Right kidney (tissue), 1 donor: ENCODE measurements around the gene RIPOR3.
A peak's percentile ranks its signal among the peaks of the same experiment; 100 is the strongest.
"Not testable (repeated sequence)": the region's sequence is repeated elsewhere in the genome, so short reads cannot be mapped to it uniquely, and the experiment has no call there.

Source experiments
- DNase-seq: peaks from one replicate; pipeline ENCODE4 v3.0.0-alpha.2; 2016

Gene RIPOR3

GRCh38 chr20:50632236-50632635 is 59.1 kb downstream of the RIPOR3 start:
- DNase-seq = no peak

- no peak for DNase-seq
Observed at GRCh38 chr20:50630578-50631263, 60.6 kb downstream of the RIPOR3 start.

- DNase-seq = no peak
Observed at GRCh38 chr20:50629670-50630045, 61.7 kb downstream of the RIPOR3 start.

GRCh38 chr20:50628853-50629669 is 62.3 kb downstream of the RIPOR3 start:
- no peak for DNase-seq

- DNase-seq = peak; percentile 47
Observed at GRCh38 chr20:50628332-50628731, 63.0 kb downstream of the RIPOR3 start.

- DNase-seq = no peak
Observed at GRCh38 chr20:50627747-50628146, 63.6 kb downstream of the RIPOR3 start.

GRCh38 chr20:50625986-50626677 is 65.2 kb downstream of the RIPOR3 start:
- no peak for DNase-seq

GRCh38 chr20:50624351-50625016 is 66.9 kb downstream of the RIPOR3 start:
- DNase-seq = peak; percentile 43

GRCh38 chr20:50621068-50621665 is 70.2 kb downstream of the RIPOR3 start:
- no peak for DNase-seq

- not testable (repeated sequence) for DNase-seq
Observed at GRCh38 chr20:50620459-50620858, 70.9 kb downstream of the RIPOR3 start.

- no peak for DNase-seq
Observed at GRCh38 chr20:50618537-50618936, 72.8 kb downstream of the RIPOR3 start.

- DNase-seq = no peak
Observed at GRCh38 chr20:50617022-50617421, 74.3 kb downstream of the RIPOR3 start.

GRCh38 chr20:50615407-50615806 is 75.9 kb downstream of the RIPOR3 start:
- DNase-seq = no peak

GRCh38 chr20:50613438-50614169 is 77.7 kb downstream of the RIPOR3 start:
- no peak for DNase-seq

GRCh38 chr20:50611128-50611810 is 80.1 kb downstream of the RIPOR3 start:
- DNase-seq = no peak

- DNase-seq = no peak
Observed at GRCh38 chr20:50610212-50610718, 81.1 kb downstream of the RIPOR3 start.

GRCh38 chr20:50609438-50609989 is 81.8 kb downstream of the RIPOR3 start:
- DNase-seq = no peak

- DNase-seq = no peak
Observed at GRCh38 chr20:50608750-50609104, 82.6 kb downstream of the RIPOR3 start.

- DNase-seq = no peak
Observed at GRCh38 chr20:50607850-50608749, 83.2 kb downstream of the RIPOR3 start.
